CD4-positive, alpha-beta T cell treated with Interleukin-17A for 1 hour (primary cell): Measurements from ENCODE around the gene YPEL1.
"Not testable (repeated sequence)": the region's sequence is repeated elsewhere in the genome, so short reads cannot be mapped to it uniquely, and the experiment has no call there.

ENCODE experiments used
- DNase-seq: peaks from one replicate; pipeline ENCODE4 v3.0.0-alpha.2; 2020

Gene YPEL1

DNA sequence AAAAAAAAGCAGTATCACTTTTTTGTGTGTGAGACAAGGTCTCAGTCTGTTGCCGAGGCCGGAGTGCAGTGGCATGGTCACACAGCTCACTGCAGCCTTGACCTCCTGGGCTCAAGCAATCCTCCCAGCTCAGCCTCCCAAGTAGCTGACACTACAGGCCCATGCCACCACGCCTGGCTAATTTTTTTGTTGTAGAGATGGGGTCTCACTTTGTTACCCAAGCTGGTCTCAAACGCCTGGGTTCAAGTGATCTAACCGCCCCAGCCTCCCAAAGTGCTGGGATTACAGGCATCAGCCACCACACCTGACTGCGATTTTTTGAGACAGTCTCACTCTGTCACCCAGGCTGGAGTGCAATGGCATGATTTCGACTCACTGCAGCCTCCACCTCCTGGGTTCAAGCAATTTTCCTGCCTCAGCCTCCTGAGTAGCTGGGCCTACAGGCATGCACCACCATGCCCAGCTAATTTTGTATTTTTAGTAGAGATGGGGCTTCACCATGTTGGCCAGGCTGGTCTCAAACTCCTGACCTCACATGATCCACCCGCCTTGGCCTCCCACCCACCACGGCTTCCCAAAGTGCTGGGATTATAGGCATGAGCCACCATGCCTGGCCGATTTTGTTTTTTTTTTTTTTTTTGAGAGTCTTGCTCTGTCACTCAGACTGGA, 15.3 kb downstream of the YPEL1 start:
- DNase-seq: not testable (repeated sequence)

DNA sequence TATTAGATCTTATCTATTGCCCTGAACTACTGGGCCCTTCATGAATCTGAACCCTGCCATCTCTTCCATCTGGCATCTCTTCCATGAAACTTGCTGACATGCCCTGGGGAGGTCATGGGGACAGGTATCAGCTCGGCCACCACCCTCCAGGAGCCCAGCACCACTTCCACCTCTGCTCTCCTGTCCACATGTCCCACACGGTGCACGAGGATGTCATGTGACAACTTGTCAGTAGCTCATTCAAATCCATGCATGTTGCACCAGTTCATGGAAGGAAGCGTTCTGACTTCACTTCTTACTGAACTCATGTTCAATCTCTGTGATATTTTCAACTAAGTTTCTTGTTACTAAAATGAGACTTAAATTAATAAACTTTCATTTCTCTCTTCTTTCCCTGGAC, 16.6 kb downstream of the YPEL1 start:
- DNase-seq: no peak

DNA sequence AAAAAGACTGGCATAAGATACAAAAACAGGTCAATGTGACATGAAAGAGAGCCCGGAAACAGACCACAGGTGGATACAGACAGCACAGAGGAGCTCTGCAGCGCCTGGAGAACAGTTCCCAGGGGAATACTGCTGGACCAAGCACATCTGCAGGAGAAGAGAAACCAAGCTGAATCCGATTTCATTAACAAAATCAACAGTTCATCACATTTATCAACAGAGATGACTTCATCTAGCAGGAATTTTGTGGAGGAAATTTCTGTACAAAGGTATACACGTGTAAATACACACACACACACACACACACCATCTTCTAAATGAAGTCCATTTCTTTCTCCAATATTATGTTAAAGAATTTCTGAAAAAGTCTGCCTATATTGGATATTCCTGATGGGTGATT, 17.1 kb downstream of the YPEL1 start:
- no peak for DNase-seq

DNA sequence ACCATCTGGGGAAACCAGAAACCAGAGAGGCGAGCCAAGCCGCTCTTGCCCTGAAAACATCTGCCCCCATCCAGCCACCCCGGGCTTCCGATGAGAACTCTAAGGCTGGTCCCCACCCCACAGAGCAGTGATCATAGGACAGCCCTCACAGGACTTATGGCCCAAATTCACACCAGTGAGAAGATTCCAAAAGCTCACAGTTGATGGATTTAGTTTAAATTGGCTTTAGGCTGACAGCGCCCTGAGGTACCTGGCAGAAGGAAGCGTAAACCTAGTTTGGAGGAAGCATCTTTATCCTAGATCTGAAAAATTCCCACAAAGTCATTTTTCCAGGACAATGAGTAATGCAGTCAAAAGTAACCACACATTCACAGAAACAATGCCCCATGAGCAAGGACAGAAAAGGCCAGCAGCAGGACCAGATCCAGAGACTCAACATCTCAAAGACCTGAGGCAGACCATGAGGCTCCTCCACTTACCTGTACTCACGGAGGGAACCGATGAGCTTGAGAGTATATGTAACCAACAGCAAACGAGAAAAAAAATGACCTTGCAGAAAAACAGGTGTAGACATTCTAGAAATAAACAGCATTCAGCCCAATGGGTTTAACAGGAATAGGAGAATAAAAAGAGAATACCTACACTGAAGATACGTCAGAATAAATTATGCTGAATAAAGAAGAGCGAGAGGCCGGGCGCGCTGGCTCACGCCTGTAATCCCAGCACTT, 19.0 kb downstream of the YPEL1 start:
- DNase-seq: not testable (repeated sequence)

DNA sequence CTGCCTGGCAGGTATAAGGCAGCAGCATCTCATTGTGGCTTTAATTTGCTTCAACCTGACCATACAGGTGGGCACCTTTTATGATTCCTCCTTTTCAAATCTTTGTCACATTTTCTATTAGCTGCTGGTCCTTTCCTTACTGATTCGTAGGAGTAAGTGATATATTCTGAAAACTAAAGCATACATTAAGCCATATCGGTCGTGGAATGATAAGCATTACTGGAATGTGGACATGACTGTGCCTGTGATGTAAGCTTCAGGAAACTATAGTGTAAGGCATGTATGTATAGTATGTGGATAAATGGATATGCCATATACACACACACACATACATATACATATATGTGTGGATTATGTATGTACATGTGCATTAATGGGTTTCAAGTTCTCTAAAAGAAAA, 20.8 kb downstream of the YPEL1 start:
- DNase-seq: no peak

DNA sequence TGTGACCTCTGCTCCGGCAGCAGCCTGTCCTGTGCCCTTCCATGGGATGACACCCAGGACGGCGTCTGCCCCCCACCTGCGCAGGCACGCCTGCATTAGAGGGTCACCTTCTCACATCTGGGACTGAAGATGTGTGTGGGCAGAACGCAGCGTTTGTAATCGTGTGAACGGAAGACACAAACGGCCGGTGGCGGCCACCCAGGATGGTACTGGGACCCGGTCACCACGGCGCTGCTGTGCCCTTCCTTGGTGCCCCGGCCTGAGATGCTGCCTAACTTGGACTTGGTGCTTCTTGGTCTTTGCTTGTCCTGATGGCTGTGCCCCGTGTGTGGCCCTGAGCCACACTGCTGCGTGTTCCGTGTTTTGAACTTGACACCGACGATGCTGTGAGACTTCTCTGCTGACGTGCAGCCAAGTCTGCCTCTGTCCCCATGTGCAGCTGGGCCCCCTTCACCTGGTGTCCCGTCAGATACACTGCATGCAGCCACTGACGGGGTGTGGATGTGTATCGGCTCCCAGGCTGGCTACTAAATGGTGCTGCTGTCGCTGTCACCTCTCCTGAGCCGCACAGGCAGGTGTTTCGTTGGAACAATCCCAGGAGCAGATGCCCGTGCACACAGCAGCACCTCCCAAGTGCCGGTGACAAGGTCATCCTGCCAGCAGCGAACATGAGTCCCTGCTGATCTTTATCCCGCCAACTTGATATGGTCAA, 21.4 kb downstream of the YPEL1 start:
- no peak for DNase-seq

DNA sequence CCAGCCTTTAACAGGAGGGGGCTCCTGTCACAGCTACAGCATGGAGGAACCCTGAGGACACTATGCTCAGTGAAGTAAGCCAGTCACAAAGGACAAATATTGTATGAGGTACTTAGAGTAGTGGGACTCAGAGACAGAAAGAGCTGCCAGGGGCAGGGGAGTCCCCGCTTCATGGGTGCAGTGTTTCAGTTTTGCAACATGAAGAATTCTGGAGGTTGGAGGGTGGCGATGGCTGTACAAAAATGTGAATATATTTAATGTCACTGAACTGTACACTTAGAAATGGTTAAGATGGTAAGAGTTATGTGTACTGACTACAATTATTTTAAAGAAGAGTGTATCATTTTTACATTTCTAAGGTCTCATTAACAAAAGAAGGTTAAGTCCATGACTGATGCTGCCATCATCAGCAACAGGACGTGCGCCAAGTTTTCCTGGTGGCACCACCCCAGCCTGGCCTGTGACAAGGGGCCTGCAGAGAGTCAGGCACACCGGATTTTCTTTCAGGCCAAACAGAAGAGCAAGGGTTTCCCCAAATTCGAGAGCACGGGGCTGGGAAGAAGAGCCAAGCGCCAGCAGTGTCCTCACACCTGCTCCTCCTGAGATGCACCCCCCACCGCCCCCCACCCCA, 22.1 kb downstream of the YPEL1 start:
- DNase-seq: no peak

DNA sequence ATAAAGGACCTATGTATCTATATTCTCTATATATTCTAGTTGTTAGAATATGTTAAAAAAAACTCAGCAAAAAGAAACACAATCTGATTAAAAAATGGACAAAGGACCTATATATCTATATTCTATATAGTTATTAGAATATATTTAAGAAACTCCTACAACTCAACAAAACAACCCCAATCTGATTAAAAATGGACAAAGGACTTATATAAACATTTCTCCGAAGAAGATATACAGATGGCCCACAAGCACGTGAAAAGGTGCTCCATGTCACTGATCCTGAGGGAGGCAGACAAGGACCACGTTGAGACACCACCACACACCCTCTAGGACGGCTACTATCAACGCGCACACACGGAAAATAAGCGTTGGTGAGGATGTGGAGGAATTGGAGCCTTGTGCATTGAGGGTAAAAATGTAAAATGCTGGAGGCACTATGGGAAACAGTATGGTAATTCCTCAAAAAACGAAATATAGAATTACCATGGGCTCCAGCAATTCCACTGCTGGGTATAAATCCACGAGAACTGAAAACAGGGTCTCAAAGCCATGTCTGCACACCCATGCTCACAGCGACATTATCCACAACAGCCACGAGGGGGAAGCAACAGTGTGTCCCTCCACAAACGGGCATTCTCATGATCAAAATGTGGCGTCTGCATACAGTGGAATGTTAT, 22.7 kb downstream of the YPEL1 start:
- peak; percentile 75 for DNase-seq

DNA sequence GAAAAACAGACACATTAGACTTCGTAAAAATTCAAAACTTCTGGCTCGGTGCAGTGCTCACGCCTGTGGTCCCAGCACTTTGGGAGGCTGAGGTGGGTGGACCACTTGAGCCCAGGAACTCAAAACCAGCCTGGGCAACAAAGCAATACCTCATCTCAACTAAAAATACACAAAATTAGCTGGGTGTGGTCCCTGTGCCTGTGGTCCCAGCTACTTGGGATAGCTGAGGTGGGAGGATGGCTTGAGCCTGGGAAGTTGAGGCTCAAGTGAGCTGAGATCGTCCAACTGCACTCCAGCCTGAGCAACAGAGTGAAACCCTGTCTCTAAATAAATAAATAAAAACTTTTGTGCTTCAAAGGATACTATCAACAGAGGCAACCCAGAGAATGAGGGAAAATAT, 23.7 kb downstream of the YPEL1 start:
- no peak for DNase-seq

DNA sequence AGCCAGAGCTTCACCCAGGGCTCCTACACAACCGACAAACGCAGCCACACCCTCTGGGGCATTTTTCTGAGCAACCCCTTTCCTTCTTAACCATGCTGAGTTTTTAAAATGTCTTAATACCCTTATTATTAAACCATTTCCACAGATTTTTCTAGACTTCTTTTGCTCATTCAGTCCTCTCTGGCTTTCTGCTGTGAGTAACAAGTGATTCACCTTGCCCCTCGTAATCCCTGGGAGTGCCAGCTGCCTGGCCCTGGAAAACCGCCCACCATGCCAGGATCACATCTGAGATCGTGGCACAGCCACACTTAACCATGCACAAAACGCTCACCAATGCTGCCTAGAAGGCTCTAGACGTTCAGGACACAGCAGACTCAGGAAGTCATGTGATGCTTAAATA, 25.4 kb downstream of the YPEL1 start:
- no peak for DNase-seq

DNA sequence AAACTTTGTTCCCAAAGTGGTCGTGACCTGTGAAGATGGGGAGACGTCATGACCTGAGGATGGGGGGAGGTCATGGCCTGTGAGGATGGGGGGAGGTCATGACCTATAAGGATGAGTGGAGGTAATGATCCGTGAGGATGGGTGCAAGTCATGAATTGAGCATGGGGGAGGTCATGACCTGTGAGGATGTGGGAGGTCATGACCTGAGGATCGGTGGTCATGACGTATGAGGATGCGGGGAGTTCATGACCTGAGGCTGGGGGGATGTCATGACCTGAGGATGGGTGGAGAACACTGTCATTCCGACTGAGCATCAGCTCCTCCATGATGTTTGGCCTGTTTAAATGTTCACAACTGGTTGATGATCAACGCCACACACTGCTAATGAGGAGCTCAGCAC, 25.9 kb downstream of the YPEL1 start:
- DNase-seq: no peak

DNA sequence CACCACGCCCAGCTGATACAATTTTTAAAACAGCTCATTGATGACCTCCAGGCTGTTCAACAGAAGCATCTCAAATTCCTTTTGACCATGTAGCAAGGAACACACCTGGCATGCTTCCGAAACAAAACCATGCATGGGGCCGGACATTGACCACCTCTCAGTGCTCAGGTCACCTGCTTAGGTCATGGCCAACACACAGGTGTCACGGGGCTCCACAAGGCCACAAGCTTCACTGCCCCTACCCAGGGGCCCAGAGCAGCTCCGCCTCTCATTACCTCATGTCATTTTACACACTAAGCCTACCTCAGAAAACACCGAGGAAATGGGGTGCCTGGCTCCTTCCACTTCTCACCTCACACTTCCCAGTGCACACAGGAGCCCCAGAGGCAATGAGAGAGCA, 26.6 kb downstream of the YPEL1 start:
- no peak for DNase-seq

DNA sequence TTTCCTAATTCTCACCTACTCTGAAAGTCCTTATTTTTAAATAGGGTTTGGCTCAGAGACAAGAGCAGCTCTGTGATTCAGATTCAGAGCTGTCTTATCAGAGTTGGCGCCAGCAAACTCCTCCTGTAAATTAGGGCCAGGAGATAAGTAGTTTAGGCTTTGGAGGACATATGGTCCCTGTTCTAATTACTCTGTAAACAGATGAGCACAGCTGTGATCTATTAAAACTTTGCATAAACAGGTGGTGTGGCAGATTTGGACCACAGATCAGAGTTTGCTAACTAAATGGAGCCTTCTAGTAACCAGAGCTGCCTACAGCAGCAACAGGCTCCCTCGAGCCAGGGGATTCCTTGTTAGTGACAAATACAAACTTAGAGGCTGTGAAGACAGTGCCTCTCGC, 27.9 kb downstream of the YPEL1 start:
- DNase-seq: no peak

DNA sequence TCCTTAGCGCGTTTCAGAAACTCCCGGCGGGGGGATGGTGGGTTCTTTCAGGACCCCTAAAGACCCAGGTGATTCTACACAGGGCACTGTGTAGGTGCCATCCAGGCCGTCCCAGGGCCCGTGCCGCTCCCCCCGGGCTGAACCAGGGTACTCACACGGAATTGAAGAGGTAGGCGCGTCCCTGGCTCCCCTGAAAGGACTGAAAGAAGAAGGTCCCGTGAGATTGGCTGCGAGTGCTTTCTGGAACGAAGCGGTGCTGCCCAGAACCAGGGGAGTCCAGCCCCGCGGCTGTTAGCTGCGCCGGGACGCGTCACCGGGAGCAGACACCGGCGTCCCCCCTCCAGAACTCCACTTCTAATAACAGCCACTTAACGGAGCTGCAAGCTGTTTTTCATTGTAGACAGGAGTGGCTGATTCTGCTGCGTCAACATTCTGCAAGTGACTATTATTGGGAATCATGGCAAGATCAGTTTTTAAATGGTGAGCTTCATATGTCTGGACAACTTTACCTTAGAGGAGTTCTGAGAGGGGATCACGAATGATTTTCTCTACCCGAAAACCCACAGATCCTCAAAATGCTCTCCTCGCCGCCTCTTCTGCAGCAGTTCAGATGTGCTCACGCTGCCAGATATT, 31.8 kb downstream of the YPEL1 start:
- DNase-seq: no peak

DNA sequence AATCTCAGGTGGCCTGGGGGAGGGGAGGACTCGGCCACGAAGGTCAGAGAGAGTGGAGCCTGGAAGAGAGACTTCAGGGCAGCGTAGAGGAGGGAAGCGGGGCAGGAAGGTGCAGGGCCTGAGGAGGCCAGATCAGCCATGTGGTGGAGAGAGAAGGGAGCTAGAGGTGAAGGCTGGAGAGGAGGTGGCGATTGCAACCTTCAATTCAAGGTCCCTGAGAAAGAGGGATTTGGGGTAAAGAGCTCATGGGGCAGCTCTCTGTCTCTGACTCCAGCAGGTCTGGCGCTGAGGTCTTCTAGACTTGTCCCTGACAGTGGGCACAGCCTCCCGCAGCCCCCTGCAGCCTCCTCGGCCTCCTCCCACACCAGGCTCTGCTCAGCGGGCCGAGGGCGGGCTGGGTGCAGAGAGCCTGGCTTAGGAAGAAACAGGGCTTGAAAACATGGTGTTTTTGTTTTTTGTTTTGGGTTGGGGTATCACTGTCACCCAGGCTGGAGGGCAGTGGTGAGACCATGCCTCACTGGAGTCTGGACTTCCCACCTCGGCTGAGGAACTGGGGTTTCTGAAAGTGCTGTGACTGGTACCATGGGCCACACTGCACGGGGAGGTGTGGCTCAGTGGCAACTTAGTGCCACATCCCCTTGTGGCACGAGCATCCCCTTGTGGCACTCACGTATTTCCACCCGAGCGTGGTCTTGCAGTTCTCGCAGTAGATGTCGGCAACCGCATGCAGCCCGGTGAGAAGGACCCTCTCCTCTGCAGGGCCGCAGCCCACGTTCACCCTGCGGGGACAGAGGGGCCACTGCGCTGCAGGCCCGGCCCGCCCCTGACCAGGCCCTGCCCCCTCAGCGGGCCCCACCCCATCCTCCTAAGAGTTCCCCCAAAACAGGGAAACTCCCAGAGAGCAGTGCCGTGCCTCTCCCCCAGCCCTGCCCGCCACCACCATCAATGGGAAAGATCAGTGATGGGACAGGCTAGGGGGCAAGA, 32.6 kb downstream of the YPEL1 start:
- DNase-seq: no peak

DNA sequence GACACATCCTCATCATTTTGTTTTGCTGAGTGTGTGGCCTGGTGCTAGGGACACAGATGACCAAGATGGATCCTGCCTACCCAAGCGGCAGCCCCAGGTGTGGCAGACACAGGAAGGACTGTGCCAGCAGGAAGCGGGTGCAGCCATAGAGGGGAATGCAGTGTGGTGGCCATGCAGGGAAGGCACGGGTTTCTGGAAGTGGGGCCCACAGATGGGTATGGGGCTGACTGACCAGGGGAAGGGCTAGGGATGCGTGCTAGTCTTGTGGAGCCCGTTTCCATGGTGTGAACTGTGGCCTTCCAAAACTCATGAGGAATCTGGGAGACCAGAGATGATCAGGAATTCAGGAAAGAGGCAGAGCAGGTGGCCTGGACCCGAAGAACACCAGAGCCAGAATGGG, 33.5 kb downstream of the YPEL1 start:
- no peak for DNase-seq

DNA sequence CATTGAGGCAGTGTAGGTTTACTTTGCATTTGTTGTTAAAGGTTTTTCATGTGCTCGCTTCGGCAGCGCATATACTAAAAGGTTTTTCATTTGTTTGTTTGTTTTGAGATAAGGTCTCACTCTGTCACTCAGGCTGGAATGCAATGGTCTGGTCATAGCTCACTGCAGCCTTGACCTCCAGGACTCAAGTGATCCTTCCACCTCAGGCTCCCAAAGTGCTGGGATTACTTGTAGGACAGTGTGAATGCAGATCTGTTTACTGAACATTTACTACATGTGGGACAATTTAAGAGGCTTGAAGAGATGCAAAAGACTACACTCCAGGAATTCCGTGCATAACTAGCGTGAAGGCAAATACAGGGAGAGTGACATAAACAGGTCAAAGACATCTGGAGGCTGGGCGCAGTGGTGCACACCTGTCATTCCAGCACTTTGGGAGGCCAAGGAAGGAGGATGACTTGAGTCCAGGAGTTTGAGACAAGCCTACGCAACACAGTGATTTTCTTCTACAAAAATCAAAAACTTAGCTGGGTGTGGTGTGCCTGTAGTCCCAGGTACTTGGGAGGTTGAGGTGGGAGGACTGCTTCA, 34.1 kb downstream of the YPEL1 start:
- no peak for DNase-seq

DNA sequence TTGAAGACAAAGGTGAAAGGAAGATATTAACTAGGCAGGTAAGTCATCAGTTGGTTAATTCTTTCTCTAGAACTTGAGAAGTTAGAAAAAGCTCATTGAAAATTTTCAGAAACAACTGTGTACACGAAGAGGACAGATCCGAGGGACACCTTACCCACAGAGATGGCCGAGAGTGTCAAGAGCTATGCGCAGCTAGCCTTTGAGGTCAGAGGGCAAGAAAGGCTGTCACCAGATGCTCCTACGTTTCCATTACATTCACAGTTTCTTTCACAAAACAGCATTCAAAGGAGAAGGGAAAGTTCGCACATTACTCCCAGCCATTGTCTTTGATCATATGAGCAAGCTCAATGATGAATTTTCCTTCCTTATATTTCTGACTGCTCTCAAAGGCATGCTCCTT, 34.8 kb downstream of the YPEL1 start:
- no peak for DNase-seq

DNA sequence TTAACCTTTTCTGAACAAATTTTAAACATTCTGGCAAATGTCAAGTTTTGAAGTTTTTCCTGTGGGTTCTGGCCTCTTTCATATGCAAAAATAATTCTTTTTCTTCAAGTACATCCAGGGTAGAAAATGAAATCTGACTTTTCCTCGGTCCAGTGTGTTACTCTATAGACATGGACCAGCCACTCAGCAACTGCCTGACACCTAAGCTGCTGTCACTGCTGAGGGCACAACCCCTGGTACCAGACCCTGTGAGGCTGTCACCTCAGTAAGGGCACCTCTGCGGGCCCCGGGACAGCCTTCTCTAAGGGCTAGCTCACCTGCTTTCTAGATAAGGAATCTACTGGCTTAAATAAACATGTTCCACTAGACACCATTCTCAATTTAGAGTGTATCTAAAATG, 36.0 kb downstream of the YPEL1 start:
- no peak for DNase-seq

DNA sequence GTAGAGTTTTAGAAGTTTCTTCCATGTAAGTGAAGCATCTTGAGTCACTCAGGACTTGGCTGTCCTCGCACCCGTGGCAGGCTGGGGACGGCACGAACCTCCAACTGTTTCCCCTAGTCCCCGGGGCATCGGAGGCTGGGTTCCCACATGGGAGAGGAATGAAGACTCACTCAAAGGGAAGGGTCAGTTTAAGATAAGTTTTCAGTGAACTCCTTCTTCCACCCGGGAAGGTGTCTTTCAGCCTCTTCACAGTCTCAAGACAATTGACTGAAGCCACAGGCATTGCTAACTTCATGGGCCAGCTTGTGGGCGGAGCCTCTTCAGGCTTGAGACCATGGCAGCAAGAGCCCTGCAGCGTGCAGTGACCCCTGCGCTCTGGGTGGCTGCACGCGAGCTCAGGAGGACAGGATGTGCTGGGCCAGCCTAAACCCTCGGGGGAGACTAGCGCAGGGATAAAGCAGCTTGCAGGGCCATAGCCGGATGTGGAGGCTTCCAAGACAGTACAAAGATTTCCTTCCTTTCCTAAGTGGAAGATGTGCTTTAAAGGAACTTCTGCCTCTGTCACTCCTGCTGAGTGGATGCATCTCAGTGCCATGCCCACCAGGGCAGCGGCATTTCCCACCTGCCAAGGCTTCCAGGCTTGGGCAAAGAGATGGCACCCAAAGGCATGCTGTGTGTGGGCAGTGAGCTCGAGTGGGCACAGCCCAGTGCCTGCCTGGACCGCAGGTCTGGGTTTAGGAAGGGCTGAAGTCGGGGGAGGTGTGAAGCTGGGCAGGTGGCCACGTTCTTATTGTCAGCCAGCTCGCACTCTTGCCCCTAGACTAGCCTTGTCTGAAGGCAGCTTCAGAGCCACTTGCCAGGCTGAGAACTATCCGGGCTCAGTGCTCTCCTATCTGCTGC, 36.9 kb downstream of the YPEL1 start:
- no peak for DNase-seq
